ENCODE results near the gene OR52N4. TPM values are rescaled to one million over a fixed set of nuclear protein-coding genes. Genes with fewer than 3 reads are reported as not detected.

The OR52N4 gene
- total RNA-seq, 2 donors from 2014 or later, result not detected

- H3K27ac ChIP-seq, result no peak overlapping the region
- no peak overlapping the region for H3K4me3 ChIP-seq
- ATAC-seq (no peak), DNase-seq (no peak)
- peaks cover 7% of the 10 kb centered on the region for H3K4me1 ChIP-seq
- no peaks in the 10 kb centered on the region for H3K27me3 ChIP-seq
- TF ChIP-seq POLR2A (IDR thresholded peaks at IDR 0.05) (no peak), CTCF (IDR thresholded peaks at IDR 0.05) (no peak)
- 86 to 89% methylated on average over 5 of the region's 5 CpGs for WGBS, 2 donors
- H3K36me3 ChIP-seq (replicated peaks in 1 of 2; ENCODE audit: insufficient read depth in 1 of 2, low read depth in 2 of 2), result no peaks in the 10 kb centered on the region
- no peaks in the 10 kb centered on the region for H3K9me3 ChIP-seq
- intact Hi-C loops (cut with DNase I), result loop anchor here (10.0 kb wide), 2 partner anchors 319 to 679 kb away; partner anchors contain the start of gene OR52D1
Observed at GRCh38 chr11:5803982-5804381, 49.9 kb downstream of the OR52N4 start.

Other genes with a start within 250 kb of the OR52N4 start
- 1 to 10 TPM in 1 of 2 donors, not detected in 1; 1.3 TPM for gene UBQLN3, start 244.3 kb upstream of the OR52N4 start, total RNA-seq
- gene UBQLNL, start 237.5 kb upstream of the OR52N4 start, total RNA-seq, result 1 to 10 TPM in 1 of 2 donors, under 1 TPM in 1; 0.52 to 4.3 TPM
- 1 to 10 TPM in 1 of 2 donors, under 1 TPM in 1; 0.78 to 5.9 TPM for gene OR52H1, start 205.7 kb upstream of the OR52N4 start, total RNA-seq
- gene OR52B6, start 173.4 kb upstream of the OR52N4 start, total RNA-seq, result not detected
- 1 to 10 TPM; 2.1 to 2.6 TPM for gene TRIM6, start 157.6 kb upstream of the OR52N4 start, total RNA-seq
- gene TRIM34, start 129.2 kb upstream of the OR52N4 start, total RNA-seq, result 1 to 10 TPM; 2.9 to 4.6 TPM
- gene TRIM5, start 69.2 kb upstream of the OR52N4 start, total RNA-seq, result 10 to 100 TPM; 18.7 to 25.1 TPM
- 10 to 100 TPM; 18.9 to 20.4 TPM for gene TRIM22, start 64.5 kb upstream of the OR52N4 start, total RNA-seq
- gene OR56B1, start 17.8 kb upstream of the OR52N4 start, total RNA-seq, result not detected
- gene OR52N5, start 29.1 kb downstream of the OR52N4 start, total RNA-seq, result not detected
- not detected for gene OR52N1, start 37.0 kb downstream of the OR52N4 start, total RNA-seq
- gene OR52N2, start 54.7 kb downstream of the OR52N4 start, total RNA-seq, result not detected
- gene OR52E6, start 87.7 kb downstream of the OR52N4 start, total RNA-seq, result not detected
- not detected for gene OR52E8, start 103.4 kb downstream of the OR52N4 start, total RNA-seq
- gene OR52E4, start 126.4 kb downstream of the OR52N4 start, total RNA-seq, result not detected
- not detected for gene OR52E5, start 139.0 kb downstream of the OR52N4 start, total RNA-seq
- not detected for gene OR56A3, start 188.0 kb downstream of the OR52N4 start, total RNA-seq
- gene OR56A5, start 214.3 kb downstream of the OR52N4 start, total RNA-seq, result not detected
- not detected for gene OR52L1, start 232.7 kb downstream of the OR52N4 start, total RNA-seq

Data from body of pancreas (tissue), 4 donors.